H1 (cell line): Measurements from ENCODE around the gene S100A14. TPM values are rescaled to one million over a fixed set of nuclear protein-coding genes. Genes with fewer than 3 reads are reported as not detected.
A peak's percentile ranks its signal among the peaks of the same experiment; 100 is the strongest.

Experiments
- ATF2 ChIP-seq: IDR thresholded peaks from 2 replicates; pipeline ENCODE4 v1.6.1; 2012; ENCODE audit warnings: low read length, inconsistent platforms
- ATF3 ChIP-seq: IDR thresholded peaks from 2 replicates; pipeline ENCODE4 v1.6.1; 2011; ENCODE audit warnings: low read depth, mild to moderate bottlenecking, low read length; ENCODE audit not compliant: insufficient read depth
- CBX5 ChIP-seq: fragments of 300-800, 300-1000 bp; sonication (generic); IDR thresholded peaks from 2 replicates; pipeline ENCODE4 v1.7.1; 2016; ENCODE audit warnings: antibody characterized with exemption, low read length, low read depth
- CREB1 ChIP-seq: IDR thresholded peaks from 2 replicates; pipeline ENCODE4 v1.6.1; 2012; ENCODE audit warnings: inconsistent platforms
- EGR1 ChIP-seq: IDR thresholded peaks from 2 replicates; pipeline ENCODE4 v1.6.1; 2011; ENCODE audit warnings: low read depth, low read length, borderline replicate concordance
- EZH2 ChIP-seq: fragments of 200-600 bp; sonication (generic); IDR thresholded peaks from 2 replicates; pipeline ENCODE4 v1.7.1; 2012; ENCODE audit warnings: low read depth, mild to moderate bottlenecking, moderate library complexity, low read length, inconsistent platforms; ENCODE audit not compliant: severe bottlenecking
- GTF2F1 ChIP-seq: IDR thresholded peaks from 2 replicates; pipeline ENCODE4 v1.6.1; 2012; ENCODE audit warnings: low read depth, low read length, improper control_type of control experiment, borderline replicate concordance
- JUND ChIP-seq: IDR thresholded peaks from 2 replicates; pipeline ENCODE4 v1.6.1; 2011; ENCODE audit warnings: mild to moderate bottlenecking, improper control_type of control experiment, low read length
- KDM4A ChIP-seq: IDR thresholded peaks from one replicate; pipeline ENCODE4 v1.7.1; 2012; ENCODE audit warnings: low read depth, mild to moderate bottlenecking, moderate library complexity, low read length, inconsistent platforms; ENCODE audit not compliant: severe bottlenecking
- KDM5A ChIP-seq: fragments of 200-600 bp; IDR thresholded peaks from 2 replicates; pipeline ENCODE4 v1.7.1; 2012; ENCODE audit warnings: mild to moderate bottlenecking, low read length, inconsistent platforms, mixed read lengths
- MAFK ChIP-seq: IDR thresholded peaks from 2 replicates; pipeline ENCODE4 v1.6.1; 2012; ENCODE audit warnings: low read depth, mild to moderate bottlenecking, improper control_type of control experiment, low read length
- PHF8 ChIP-seq: fragments of 200-600 bp; sonication (generic); conservative IDR thresholded peaks from 2 replicates; pipeline ENCODE4 v1.7.1; 2012; ENCODE audit warnings: low read depth, mild to moderate bottlenecking, inconsistent platforms, low read length, moderate library complexity
- POLR2A ChIP-seq, 2 experiments: IDR thresholded peaks; 1 replicate in 1 of 2; 2 replicates in 1 of 2; pipeline ENCODE4 v1.6.1; 2011; ENCODE audit warnings: low read depth in 2 of 2, low read length in 2 of 2, mild to moderate bottlenecking in 2 of 2; ENCODE audit errors: control extremely low read depth in 1 of 2
- RAD21 ChIP-seq, 2 experiments: IDR thresholded peaks in 1 of 2; conservative IDR thresholded peaks in 1 of 2; 2 replicates each; pipeline ENCODE4 v1.6.1; 2011; ENCODE audit warnings: low read depth in 2 of 2, low read length in 2 of 2, improper control_type of control experiment in 1 of 2, inconsistent platforms in 1 of 2, mild to moderate bottlenecking in 1 of 2, moderate library complexity in 1 of 2
- RBBP5 ChIP-seq: IDR thresholded peaks from 2 replicates; pipeline ENCODE4 v1.7.1; 2012; ENCODE audit warnings: low read depth, mild to moderate bottlenecking, inconsistent platforms, low read length, moderate library complexity, borderline replicate concordance
- RXRA ChIP-seq: IDR thresholded peaks from 2 replicates; pipeline ENCODE4 v1.6.1; 2011; ENCODE audit warnings: low read depth, mild to moderate bottlenecking, low read length, moderate library complexity; ENCODE audit not compliant: insufficient read depth
- SIX5 ChIP-seq: IDR thresholded peaks from 2 replicates; pipeline ENCODE4 v1.6.1; 2011; ENCODE audit warnings: mild to moderate bottlenecking, low read depth, low read length
- TEAD4 ChIP-seq: IDR thresholded peaks from 2 replicates; pipeline ENCODE4 v1.6.1; 2012; ENCODE audit warnings: low read depth, low read length, inconsistent platforms, mixed read lengths
- USF2 ChIP-seq: IDR thresholded peaks from 2 replicates; pipeline ENCODE4 v1.6.1; 2011; ENCODE audit warnings: low read length, improper control_type of control experiment
- YY1 ChIP-seq: IDR thresholded peaks from 2 replicates; pipeline ENCODE4 v1.6.1; 2011; ENCODE audit warnings: low read depth, mild to moderate bottlenecking, low read length
- polyA plus RNA-seq, 7 experiments: library from polyadenylated mRNA; depleted of rRNA in 3 of 7; stranded (reverse) in 5 of 7; unstranded in 2 of 7; fragments of >200 nt in 5 of 7; fragments of 200-250 nt in 2 of 7; gene quantifications; 1 replicate in 5 of 7; 2 replicates in 1 of 7; 4 replicates in 1 of 7; pipeline versions ENCODE4 v1.2.1 to v1.2.3, GENCODE V29; 2011 to 2013; ENCODE audit warnings: missing spikeins in 2 of 7, mixed read lengths in 2 of 7
- total RNA-seq: library from RNA; stranded (reverse); fragmentation: NEBNext Ultra II Directional; extraction: Animal tissue kit (Norgen Biotek cat#: 25700); gene quantifications from 2 replicates; pipeline ENCODE4 v1.2.1, GENCODE V29; 2021

Gene S100A14
- total and polyA plus RNA-seq, 2 of the 8 experiments (the other 6 are each of a cell fraction or from before 2014, with no cell fraction given): 1.4 to 5.3 TPM

- TF ChIP-seq RXRA (no peak), EGR1 (peak; percentile 63; the same call in 1 of the 2 replicates), EZH2 (no peak), KDM4A (peak; percentile 64), MAFK (no peak), SIX5 (peak; percentile 57), YY1 (peak; percentile 69; the same call in 1 of the 2 replicates), ATF3 (no peak), JUND (no peak), CREB1 (peak; percentile 72), RBBP5 (peak; percentile 96), TEAD4 (no peak), KDM5A (no peak), POLR2A (IDR thresholded peaks at IDR 0.05; ENCODE audit: control extremely low read depth in 1 of 2, low read depth in 2 of 2, low read length in 2 of 2) (peak in 1 of 2 experiments; percentile 83; a peak in 2 of 3 replicates), ATF2 (no peak), CBX5 (no peak), GTF2F1 (no peak), USF2 (no peak), PHF8 (peak; percentile 94), RAD21 (IDR thresholded peaks at IDR 0.05 in 1 of 2, conservative IDR thresholded peaks at IDR 0.05 in 1 of 2; ENCODE audit: low read depth in 2 of 2, low read length in 2 of 2) (peak in 1 of 2 experiments; percentile 6; a peak in 1 of 4 replicates)
These were observed 42.5 kb upstream of the S100A14 start, which contains the start of gene SNAPIN (continued) for GRCh38 chr1:153658400-153659174.
